ENCODE results near the gene AIFM3. TPM values are rescaled to one million over a fixed set of nuclear protein-coding genes. Genes with fewer than 3 reads are reported as not detected.

AIFM3 gene
- total RNA-seq, 2 donors from 2014 or later = 1.8 to 2.7 TPM

DNA sequence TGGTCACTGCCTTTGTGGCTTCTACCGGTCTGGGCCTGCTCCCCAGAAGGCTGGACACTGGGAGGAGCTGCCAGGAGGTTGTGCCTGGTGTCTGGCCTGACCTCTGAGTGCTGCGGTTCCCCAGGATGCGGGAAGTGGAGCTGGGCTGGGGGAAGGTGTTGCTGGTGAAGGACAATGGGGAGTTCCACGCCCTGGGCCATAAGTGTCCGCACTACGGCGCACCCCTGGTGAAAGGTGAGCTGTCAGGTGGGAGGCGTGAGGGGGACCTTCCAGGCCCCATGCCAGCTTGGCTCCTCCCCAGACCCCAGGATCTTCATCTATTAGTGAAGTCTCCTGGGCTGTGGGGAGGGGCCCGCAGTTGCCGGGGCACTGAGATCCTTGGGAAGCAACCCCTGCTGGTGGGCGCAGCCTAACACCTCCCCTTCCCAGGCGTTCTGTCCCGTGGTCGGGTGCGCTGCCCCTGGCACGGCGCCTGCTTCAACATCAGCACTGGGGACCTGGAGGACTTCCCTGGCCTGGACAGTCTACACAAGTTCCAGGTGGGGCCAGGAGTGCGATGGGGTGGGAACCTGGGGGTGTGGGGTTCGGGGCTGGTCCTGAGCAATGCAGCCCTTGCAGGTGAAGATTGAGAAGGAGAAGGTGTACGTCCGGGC, 6.7 kb downstream of the AIFM3 start:
- Histone ChIP-seq H3K4me3 (ENCODE audit: low read length) (no peak overlapping the region), H3K9me3 (ENCODE audit: control insufficient read depth, low read length) (peaks cover 8% of the 10 kb centered on the region), H3K9ac (ENCODE audit: extremely low read depth, low read length, poor library complexity, severe bottlenecking) (no peak overlapping the region), H3K27me3 (ENCODE audit: control insufficient read depth, insufficient read depth, low read length, poor library complexity, severe bottlenecking) (peaks cover 65% of the 10 kb centered on the region), H3K36me3 (ENCODE audit: control insufficient read depth, insufficient read depth, low read length) (no peaks in the 10 kb centered on the region), H3K4me1 (ENCODE audit: control insufficient read depth, insufficient read depth, low read length) (no peaks in the 10 kb centered on the region), H3K27ac (ENCODE audit: low read depth, low read length) (no peak overlapping the region)
- Mint-ChIP-seq H3K4me3 (no peak overlapping the region), H3K36me3 (ENCODE audit: low read depth) (no peaks in the 10 kb centered on the region), H3K27me3 (ENCODE audit: insufficient read depth) (peaks cover 93% of the 10 kb centered on the region), H3K27ac (no peak overlapping the region), H3K4me1 (peaks cover 7% of the 10 kb centered on the region), H3K9me3 (peaks cover 10% of the 10 kb centered on the region)
- no peak for DNase-seq
- WGBS, 2 experiments (ENCODE audit: insufficient coverage in 1 of 2, insufficient read length in 1 of 2) = 88 to 89% methylated on average over 12 to 21 of the region's 21 CpGs
- TF ChIP-seq CTCF (conservative IDR thresholded peaks at IDR 0.05) = no peak

GRCh38 chr22:20974336-20974955, 7.4 kb downstream of the AIFM3 start:
- Mint-ChIP-seq H3K4me3 (no peak overlapping the region), H3K36me3 (ENCODE audit: low read depth) (no peaks in the 10 kb centered on the region), H3K27me3 (ENCODE audit: insufficient read depth) (peaks cover 91% of the 10 kb centered on the region), H3K4me1 (peaks cover 8% of the 10 kb centered on the region), H3K27ac (no peak overlapping the region), H3K9me3 (peaks cover 14% of the 10 kb centered on the region)
- Histone ChIP-seq H3K9me3 (ENCODE audit: control insufficient read depth, low read length) (peaks cover 11% of the 10 kb centered on the region), H3K4me3 (ENCODE audit: low read length) (no peak overlapping the region), H3K27ac (ENCODE audit: low read depth, low read length) (no peak overlapping the region), H3K36me3 (ENCODE audit: control insufficient read depth, insufficient read depth, low read length) (no peaks in the 10 kb centered on the region), H3K4me1 (ENCODE audit: control insufficient read depth, insufficient read depth, low read length) (no peaks in the 10 kb centered on the region), H3K9ac (ENCODE audit: extremely low read depth, low read length, poor library complexity, severe bottlenecking) (no peak overlapping the region), H3K27me3 (ENCODE audit: control insufficient read depth, insufficient read depth, low read length, poor library complexity, severe bottlenecking) (peaks cover 59% of the 10 kb centered on the region)
- DNase-seq = no peak
- 90 to 91% methylated on average over 5 to 16 of the region's 16 CpGs for WGBS, 2 experiments (ENCODE audit: insufficient coverage in 1 of 2, insufficient read length in 1 of 2)
- no peak for TF ChIP-seq CTCF (conservative IDR thresholded peaks at IDR 0.05)

GRCh38 chr22:20975541-20976290, 8.7 kb downstream of the AIFM3 start:
- Histone ChIP-seq H3K9ac (ENCODE audit: extremely low read depth, low read length, poor library complexity, severe bottlenecking) (no peak overlapping the region), H3K36me3 (ENCODE audit: control insufficient read depth, insufficient read depth, low read length) (no peaks in the 10 kb centered on the region), H3K4me1 (ENCODE audit: control insufficient read depth, insufficient read depth, low read length) (no peaks in the 10 kb centered on the region), H3K4me3 (ENCODE audit: low read length) (no peak overlapping the region), H3K27me3 (ENCODE audit: control insufficient read depth, insufficient read depth, low read length, poor library complexity, severe bottlenecking) (peaks cover 53% of the 10 kb centered on the region), H3K9me3 (ENCODE audit: control insufficient read depth, low read length) (peaks cover 11% of the 10 kb centered on the region), H3K27ac (ENCODE audit: low read depth, low read length) (no peak overlapping the region)
- Mint-ChIP-seq H3K36me3 (ENCODE audit: low read depth) (no peaks in the 10 kb centered on the region), H3K4me3 (no peak overlapping the region), H3K27me3 (ENCODE audit: insufficient read depth) (peaks cover 84% of the 10 kb centered on the region), H3K9me3 (peaks cover 14% of the 10 kb centered on the region), H3K27ac (no peak overlapping the region), H3K4me1 (peaks cover 17% of the 10 kb centered on the region)
- WGBS, 2 experiments (ENCODE audit: insufficient coverage in 1 of 2, insufficient read length in 1 of 2) = 89 to 91% methylated on average over 9 to 14 of the region's 14 CpGs
- TF ChIP-seq CTCF (conservative IDR thresholded peaks at IDR 0.05) = no peak
- no peak for DNase-seq

All from endodermal cell (in vitro differentiated cells).